Stimulated activated CD4-positive, alpha-beta T cell treated with anti-CD3 and anti-CD28 coated beads, Interleukin-15, amount 100 ng/mL, for 1 hour (primary cell): ENCODE data around the gene TXNDC11.

Source experiments
- DNase-seq, 2 donors: peaks; one replicate each; pipeline ENCODE4 v3.0.0-alpha.2; 2020; ENCODE audit warnings: low read depth in 1 of 2, low spot score in 1 of 2

The TXNDC11 gene

DNA sequence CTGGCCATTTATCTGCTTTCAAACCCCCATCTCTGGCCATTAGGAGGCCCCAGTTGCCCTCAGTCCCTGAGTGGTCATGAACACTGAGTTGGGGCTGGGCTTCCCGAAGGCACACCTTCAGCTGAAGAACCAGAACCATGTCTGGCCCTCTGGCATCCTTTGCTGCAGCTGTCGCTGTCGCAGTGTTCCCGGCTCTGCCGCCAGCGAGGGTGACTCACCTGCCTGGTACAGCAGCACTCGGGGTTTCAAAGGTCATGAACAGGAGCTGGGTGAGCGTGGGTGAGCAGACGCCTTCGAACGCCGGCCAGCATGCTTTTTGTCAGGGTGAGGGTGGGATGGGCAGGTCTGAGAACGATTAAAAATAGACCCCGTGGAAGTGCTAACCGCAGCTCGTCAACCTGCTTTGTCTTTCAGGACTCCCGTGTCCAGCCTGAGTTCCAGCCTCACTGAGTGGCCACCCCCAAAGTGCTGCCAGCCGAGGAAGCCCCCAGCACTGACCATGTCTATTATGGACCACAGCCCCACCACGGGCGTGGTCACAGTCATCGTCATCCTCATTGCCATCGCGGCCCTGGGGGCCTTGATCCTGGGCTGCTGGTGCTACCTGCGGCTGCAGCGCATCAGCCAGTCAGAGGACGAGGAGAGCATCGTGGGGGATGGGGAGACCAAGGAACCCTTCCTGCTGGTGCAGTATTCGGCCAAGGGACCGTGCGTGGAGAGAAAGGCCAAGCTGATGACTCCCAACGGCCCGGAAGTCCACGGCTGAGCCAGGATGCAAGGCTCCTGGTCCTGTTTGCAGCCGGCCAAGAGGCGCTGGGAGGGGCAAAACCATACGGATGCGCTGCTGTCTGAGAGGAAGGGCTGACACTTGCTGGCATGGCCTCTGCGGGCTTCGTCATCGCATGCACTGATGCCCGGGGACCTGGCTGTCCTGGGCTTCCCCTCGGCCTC lies 66.8 kb downstream of the TXNDC11 start:
- no peak for DNase-seq

- DNase-seq: no peak
These were observed 67.7 kb downstream of the TXNDC11 start for GRCh38 chr16:11674818-11675560.

- no peak for DNase-seq
These were observed 68.4 kb downstream of the TXNDC11 start for GRCh38 chr16:11674001-11674817.

DNA sequence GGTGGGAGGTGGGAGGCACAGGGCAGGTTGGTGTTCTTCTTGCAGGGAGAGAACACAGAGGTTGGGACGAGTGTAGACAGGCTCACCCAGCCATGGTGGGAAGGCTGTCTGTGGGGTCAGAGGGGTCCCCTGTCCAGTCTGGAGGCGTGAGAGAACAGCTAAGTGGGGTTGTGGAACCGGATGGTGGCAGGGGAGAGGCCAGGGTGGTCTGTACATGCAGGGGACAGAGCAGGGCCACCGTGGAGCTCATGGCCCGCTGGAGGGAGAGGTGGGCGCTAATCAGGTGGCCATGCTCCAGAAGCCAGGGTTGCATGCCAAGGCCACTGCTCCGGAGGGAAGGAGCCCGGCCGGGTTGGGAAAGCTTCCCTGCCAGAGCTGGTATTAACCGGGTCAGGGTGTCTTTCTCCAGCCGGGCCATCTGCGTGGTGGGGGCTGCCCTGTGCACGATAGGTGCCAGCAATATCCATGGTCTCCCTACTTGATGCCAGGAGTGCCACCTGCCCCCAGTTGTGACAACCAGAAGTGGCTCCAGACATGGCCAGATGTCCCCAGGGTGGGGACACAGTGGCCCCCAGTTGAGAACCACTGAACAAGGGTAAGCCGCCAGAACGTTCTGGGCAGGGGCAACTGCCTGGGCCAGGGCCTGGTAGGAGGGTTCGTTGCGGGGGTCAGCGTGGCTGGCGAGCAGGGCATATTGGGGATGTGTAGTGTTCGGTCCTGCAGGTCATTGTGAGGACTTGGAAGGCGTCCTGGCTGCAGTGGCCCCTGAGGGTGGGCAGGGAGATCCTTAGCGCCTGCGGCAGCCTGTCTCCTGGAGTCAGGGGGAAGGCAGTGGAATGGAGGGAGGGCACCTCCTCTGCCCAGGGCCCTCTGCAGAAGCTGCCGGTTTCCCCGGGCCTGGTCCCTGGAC lies 69.3 kb downstream of the TXNDC11 start:
- DNase-seq: no peak

DNA sequence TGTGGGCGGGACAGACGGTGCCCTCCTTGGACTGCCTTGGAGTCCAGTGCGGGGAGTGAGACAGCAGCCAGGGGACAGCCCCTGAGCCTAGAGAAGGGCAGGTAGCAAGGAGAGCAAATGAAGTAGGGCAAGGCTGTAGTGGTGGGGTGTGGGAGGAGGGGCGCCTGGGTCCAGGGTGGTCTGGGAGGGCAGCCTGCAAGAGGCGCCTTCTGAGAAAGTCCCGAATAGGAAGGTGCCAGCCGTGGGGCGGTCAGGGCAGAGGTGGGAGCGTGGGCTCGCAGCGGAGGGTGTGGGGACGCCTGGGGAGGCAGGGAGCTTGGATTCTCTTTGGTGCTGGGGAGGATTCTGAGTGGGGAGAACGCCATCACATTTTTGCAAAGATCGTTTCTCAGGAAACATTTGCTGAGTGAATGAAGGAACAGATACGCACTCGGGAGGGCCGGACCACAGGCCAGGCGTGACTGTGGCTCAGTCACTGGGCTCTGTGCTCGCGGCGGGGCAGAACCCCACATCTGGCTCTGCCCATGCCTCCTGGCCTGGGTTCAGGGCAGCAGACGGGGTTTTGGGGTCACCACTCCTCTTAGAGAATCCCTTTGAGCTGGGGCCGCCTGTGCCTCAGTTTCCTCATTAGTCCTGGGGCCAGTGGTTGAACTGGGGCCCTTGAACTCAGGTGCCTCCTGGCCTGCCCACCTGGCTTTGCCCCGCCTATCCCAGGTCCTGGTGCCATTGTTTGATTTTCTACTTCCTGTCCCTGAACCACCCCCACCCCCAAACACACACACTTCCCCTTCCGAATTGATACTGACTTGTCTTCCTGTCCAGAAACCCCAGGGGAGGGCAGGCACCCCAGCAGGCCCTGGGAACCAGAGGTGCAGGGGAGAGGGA lies 70.2 kb downstream of the TXNDC11 start:
- DNase-seq: no peak

GRCh38 chr16:11671676-11672075 lies 71.0 kb downstream of the TXNDC11 start:
- DNase-seq: no peak

DNA sequence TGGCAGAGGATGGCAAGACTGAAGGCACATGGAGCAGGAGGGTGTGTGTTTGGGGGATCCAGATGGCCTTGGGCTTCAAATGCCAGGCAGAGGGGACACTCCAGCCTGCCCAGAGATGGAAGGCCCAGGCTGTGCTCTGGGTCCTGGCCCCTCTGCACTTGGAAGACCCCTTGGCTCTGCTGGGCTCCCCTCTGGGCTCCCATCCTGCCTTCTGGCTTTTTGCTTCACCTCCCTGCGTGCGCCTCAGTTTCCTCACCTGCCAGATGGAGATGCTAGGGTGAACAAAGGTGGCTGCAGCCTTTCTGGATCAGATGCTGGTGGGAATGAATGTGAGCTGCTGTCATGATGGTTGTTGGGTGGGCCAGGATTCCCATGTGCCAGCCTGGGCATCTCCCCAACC lies 71.4 kb downstream of the TXNDC11 start:
- DNase-seq: no peak

DNA sequence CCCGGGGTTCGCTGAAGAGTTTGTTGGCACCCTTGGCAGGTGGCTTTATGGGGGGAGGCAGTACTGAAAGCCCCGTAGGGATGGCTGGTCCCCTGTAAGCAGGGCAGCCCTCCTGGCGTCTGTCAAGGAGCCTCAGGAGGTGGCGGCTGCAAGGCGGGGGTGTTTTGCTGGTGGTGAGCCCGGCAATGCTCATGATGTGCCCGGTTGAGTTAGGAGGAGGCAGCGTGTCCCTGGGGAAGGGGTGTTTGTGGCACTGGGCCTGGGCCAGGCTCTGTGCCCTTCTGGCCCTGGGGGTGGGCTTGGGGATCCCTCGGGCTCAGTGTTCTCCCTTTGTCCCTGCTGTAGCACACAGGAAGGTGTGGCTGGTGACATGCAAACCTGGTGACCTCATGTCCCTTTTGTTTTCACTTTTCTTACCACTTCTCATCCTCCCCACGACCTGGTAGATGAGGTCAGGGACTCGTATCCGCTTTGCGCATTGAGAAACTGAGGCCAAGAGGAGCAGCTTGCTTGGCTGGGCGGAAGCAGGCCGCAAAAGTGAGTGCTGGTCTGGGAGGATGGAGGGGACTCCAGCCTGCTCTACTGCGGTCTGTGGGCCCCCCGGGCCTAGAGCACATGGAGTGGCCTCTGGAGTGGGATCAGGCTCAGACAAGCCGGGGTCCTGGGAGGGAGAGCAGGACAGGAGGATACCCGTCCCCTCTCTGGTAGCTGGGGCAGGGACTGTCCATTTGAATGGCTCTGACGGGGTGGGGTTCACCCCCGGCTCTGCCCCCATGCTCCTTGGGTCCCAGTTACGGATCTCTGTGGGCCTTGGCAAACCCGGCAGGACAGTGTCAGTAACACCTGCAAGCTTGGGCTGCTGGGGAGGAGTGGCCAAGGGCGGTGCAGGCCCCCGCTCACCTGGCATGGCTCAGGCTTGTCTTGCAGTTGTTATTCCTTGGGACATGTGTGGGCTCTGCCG lies 72.2 kb downstream of the TXNDC11 start:
- no peak for DNase-seq

DNA sequence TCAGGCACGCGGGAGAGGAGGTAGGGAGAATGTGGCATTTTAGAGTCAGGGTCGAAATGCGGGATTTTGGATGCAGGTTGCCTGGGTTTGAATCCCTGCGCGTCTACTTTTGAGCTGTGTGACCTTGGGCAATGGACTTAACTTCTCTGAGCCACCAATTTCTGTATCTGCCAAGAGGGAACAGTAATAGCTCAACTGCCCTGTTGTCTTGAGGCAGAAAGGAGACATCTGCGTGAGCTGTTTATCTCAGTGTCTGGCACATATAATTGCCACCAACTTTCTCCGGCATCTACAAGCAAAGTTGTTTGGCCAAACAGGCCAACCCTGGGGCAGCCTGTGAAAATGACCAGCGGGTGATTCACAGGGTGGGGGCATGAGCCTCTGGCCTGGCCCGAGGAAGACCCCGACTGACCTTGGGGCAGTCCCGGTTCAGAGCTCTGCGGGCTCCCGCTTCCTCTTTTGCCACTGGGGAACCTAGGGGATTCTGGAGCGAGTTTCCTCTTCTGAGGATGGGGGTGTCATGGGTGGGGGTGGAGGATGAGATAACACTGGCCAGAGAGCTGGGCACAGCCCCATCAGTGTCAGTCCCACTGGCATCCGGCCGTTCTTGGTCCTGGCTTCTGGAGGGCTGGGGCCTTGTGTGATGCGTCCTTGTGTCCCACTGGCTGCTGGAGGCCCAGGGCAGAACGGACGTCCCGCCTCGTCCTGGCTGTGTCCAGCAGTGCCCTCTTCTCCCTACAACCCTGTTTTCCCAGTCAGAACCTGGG lies 73.1 kb downstream of the TXNDC11 start:
- no peak for DNase-seq

- DNase-seq: no peak
These were observed 73.9 kb downstream of the TXNDC11 start for GRCh38 chr16:11668623-11669379.

- peak; percentile 73 to 87 for DNase-seq
These were observed 74.6 kb downstream of the TXNDC11 start, which contains the start of gene SNN for GRCh38 chr16:11667824-11668622. TSS of gene SNN (plus strand) at chr16:11668455. CDS start at chr16:11676060, 7,605 bp downstream.

DNA sequence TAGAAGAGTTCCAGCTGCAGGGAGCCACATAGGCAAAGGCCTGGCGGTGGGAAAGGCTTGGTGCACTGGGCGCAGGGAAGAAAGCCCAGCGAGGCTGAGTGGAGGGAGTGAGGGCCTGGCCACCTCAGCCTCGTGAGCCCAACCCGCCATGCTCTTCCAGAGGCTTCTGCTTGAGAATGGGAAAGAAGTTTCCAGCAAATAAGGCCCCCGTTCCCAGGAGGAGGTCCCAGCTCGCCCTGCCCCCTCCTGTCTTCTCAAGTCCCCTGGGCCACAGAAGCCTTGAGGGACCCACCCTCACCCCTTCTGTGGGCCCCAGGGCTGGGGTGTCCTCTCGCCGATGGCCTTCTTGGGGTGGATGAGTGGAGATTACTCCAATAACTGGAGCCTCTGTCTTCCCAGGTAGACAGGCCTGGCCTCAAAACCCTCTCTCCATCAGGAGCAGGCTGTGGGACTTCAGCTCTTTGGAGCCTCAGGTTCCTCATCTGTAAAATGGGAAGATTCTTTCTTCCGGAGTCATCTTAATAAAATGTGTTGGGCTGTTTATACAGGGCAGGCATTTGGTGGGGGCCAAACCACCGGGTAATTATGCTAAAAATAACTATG lies 75.3 kb downstream of the TXNDC11 start:
- no peak for DNase-seq

GRCh38 chr16:11666103-11667055 lies 76.3 kb downstream of the TXNDC11 start:
- no peak for DNase-seq

DNA sequence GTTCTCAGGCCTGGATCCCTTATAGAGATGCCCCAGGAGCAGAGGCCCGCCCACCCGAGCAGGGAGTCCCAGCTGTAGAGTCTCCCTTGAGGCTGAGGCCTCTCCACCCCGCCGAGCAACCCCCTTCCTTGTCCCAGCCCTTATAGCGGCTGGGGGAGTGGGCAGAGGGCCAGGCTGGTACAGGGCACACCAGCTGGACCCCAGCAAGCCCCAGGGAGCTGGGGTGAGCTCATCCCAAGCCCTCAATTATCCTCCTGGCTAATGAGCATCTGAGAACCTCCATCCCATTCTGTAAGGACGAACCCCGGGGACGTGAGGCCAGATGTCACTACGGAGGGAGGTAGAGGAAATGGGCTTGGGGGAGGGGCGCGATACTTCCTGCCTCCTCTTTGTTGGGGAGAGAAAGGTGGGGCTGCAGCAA lies 77.6 kb downstream of the TXNDC11 start:
- DNase-seq: no peak
